HG03097 (cell line): ENCODE results near the gene CASP7.

Source experiments
- ATAC-seq: cut with Tn5 transposase; IDR thresholded peaks from one replicate; pipeline ENCODE4 v1.9.1; 2021; ENCODE audit not compliant: unreplicated experiment, low FRiP score

Gene CASP7

GRCh38 chr10:113665806-113666354, 13.8 kb upstream of the CASP7 start:
- ATAC-seq, result no peak

GRCh38 chr10:113666682-113667252, 12.9 kb upstream of the CASP7 start:
- peak; percentile 90 for ATAC-seq

GRCh38 chr10:113680190-113681111, 739 bp downstream of the CASP7 start:
- ATAC-seq, result peak; percentile 29

GRCh38 chr10:113681533-113682470, 2.1 kb downstream of the CASP7 start:
- peak; percentile 56 for ATAC-seq

GRCh38 chr10:113683300-113683699, 3.6 kb downstream of the CASP7 start:
- no peak for ATAC-seq

GRCh38 chr10:113686028-113686427, 6.3 kb downstream of the CASP7 start:
- ATAC-seq, result no peak

GRCh38 chr10:113687037-113687436, 7.3 kb downstream of the CASP7 start:
- no peak for ATAC-seq

- no peak for ATAC-seq
Measured at GRCh38 chr10:113689057-113689456, 9.3 kb downstream of the CASP7 start.

GRCh38 chr10:113689574-113689973, 9.9 kb downstream of the CASP7 start:
- ATAC-seq, result no peak

GRCh38 chr10:113690749-113691148, 11.0 kb downstream of the CASP7 start:
- no peak for ATAC-seq

GRCh38 chr10:113691381-113691780, 11.7 kb downstream of the CASP7 start:
- ATAC-seq, result no peak

- no peak for ATAC-seq
Measured at GRCh38 chr10:113692271-113692670, 12.6 kb downstream of the CASP7 start.

GRCh38 chr10:113693348-113693747, 13.6 kb downstream of the CASP7 start:
- ATAC-seq, result no peak

- ATAC-seq, result no peak
Measured at GRCh38 chr10:113695691-113696090, 16.0 kb downstream of the CASP7 start.

- ATAC-seq, result no peak
Measured at GRCh38 chr10:113697595-113697994, 17.9 kb downstream of the CASP7 start.

GRCh38 chr10:113704637-113705343, 25.1 kb downstream of the CASP7 start:
- no peak for ATAC-seq

GRCh38 chr10:113705344-113705652, 25.6 kb downstream of the CASP7 start:
- no peak for ATAC-seq

- ATAC-seq, result no peak
Measured at GRCh38 chr10:113706623-113707022, 26.9 kb downstream of the CASP7 start.

GRCh38 chr10:113708640-113709039, 28.9 kb downstream of the CASP7 start:
- ATAC-seq, result no peak

- ATAC-seq, result no peak
Measured at GRCh38 chr10:113709221-113709838, 29.6 kb downstream of the CASP7 start.
